HG02798 (cell line): ENCODE results near the gene GMDS.

Experiments
- ATAC-seq: cut with Tn5 transposase; IDR thresholded peaks from one replicate; pipeline ENCODE4 v1.9.1; 2021; ENCODE audit warnings: mild to moderate bottlenecking; ENCODE audit not compliant: unreplicated experiment, poor library complexity

Gene GMDS

GRCh38 chr6:1615853-1616420, 629.5 kb downstream of the GMDS start:
- ATAC-seq, result no peak

DNA sequence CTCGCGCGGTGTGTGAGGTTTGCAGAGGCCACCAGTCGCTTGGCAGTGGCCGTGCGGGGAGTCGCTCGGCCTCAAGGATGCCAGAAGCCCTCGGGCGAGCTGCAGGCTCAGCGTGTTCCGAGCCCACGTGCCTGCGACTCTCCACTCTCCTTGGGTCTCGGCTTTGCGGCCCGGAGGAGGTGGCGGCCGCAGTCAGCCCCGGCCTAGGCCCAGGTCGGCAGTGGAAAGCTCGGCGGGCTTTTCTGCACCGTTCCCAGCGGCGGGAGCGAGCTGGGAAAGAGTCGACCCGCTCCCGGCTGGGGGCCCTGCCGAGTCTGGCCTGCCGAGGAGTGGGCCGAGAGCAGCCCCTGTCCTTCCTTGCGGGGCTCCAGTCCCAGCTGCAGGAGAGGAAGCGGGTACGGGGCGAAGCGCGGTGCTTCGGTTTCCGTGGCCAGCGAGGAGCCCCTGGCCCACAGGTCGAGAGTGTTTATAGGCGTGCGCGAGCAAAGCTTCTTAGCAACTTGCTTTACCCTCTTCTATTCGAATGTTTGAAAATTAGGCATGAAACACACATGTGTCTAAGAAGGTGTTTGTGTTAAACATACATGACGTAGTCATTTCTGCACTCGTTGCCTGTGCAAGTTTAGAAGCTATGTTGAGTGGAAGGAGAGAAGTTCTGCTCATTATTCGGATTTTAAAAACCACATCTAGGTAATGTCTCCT, 630.1 kb downstream of the GMDS start:
- no peak for ATAC-seq

DNA sequence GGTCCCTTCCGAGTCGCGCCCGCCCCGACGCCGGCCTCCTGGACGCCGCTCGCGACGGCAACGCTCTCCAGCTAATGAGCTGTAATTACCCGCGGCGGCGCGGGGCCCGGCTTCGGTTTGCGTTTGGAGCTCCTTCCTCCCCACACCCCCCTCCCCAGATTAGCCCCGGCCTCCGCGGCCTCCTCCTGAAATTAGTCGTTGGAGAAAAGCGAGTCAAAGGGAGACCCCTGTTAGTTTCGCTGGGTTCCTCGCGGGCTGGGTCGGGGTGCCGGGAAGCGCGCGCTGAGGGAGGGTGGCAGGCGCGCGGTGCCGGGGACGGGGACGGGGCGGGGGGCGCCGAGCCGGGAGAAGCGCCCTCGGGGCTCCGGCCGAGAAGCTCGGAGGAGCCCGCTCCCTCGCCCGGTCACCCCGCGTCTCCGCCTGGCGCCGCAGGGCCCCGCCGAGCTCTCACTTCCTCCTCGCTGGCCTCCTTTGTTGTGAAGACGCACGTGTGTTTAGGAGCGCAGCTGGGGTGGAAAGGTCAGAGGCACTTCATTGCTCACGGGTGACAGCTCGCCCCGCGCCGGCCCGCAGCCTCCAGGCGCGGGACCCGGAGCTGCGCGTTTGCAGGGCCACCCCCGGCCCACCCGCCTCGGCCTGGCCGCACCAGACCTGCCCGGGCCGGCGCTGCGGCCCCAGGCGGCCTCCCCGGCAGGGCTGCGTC, 630.8 kb downstream of the GMDS start:
- ATAC-seq, result no peak

DNA sequence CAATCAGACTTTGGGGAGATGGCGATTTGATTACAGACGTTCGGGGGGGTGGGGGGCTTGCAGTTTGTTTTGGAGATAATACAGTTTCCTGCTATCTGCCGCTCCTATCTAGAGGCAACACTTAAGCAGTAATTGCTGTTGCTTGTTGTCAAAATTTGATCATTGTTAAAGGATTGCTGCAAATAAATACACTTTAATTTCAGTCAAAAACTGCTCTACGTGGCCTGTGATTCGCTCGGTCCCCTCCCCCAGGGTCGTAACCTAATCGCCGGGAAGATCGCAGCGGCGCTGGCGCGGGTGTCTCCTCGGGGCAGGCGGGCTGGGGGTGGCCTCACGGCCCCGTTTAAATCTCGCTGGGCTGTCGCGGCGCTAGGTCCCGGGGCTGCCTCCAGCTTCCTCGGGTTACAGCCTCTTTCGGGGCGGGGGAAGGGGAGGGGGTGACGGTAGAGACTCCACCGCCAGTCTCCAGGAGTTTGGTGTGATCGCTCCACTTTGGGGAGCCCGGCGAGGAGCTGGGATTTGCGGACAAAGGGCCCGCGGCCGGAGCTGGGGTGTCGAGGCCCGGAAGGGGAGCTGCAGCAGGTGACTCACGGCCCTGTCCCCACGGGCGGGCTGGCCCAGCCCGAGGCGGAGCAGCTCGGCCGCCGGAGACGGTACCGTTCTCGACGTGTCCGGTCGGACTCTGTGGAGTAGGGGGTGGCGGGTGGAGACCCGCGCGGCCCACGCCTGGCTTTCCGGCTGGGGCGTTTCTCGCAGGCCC, 631.5 kb downstream of the GMDS start:
- ATAC-seq, result no peak

DNA sequence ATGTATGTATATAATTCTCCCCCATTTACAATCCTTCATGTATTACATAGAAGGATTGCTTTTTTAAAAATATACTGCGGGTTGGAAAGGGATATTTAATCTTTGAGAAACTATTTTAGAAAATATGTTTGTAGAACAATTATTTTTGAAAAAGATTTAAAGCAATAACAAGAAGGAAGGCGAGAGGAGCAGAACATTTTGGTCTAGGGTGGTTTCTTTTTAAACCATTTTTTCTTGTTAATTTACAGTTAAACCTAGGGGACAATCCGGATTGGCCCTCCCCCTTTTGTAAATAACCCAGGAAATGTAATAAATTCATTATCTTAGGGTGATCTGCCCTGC, 632.1 kb downstream of the GMDS start:
- no peak for ATAC-seq

- no peak for ATAC-seq
Measured at GRCh38 chr6:1612974-1613306, 632.5 kb downstream of the GMDS start.

DNA sequence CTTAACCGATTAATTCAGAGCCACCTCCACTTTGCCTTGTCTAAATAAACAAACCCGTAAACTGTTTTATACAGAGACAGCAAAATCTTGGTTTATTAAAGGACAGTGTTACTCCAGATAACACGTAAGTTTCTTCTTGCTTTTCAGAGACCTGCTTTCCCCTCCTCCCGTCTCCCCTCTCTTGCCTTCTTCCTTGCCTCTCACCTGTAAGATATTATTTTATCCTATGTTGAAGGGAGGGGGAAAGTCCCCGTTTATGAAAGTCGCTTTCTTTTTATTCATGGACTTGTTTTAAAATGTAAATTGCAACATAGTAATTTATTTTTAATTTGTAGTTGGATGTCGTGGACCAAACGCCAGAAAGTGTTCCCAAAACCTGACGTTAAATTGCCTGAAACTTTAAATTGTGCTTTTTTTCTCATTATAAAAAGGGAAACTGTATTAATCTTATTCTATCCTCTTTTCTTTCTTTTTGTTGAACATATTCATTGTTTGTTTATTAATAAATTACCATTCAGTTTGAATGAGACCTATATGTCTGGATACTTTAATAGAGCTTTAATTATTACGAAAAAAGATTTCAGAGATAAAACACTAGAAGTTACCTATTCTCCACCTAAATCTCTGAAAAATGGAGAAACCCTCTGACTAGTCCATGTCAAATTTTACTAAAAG, 633.0 kb downstream of the GMDS start:
- no peak for ATAC-seq

GRCh38 chr6:1611572-1612298, 633.7 kb downstream of the GMDS start:
- ATAC-seq, result no peak

- ATAC-seq, result no peak
Measured at GRCh38 chr6:1611322-1611571, 634.2 kb downstream of the GMDS start.

GRCh38 chr6:1610497-1611321, 634.7 kb downstream of the GMDS start:
- peak; percentile 33 for ATAC-seq

GRCh38 chr6:1609648-1610496, 635.5 kb downstream of the GMDS start, which contains the start of gene FOXC1:
Gene FOXC1 (plus strand): TSS chr6:1609915. CDS start chr6:1610446, 531 bp downstream.
- peak; percentile 71 for ATAC-seq

- no peak for ATAC-seq
Measured at GRCh38 chr6:1609041-1609647, 636.3 kb downstream of the GMDS start.

GRCh38 chr6:1608222-1609040, 637.0 kb downstream of the GMDS start:
- ATAC-seq, result no peak

DNA sequence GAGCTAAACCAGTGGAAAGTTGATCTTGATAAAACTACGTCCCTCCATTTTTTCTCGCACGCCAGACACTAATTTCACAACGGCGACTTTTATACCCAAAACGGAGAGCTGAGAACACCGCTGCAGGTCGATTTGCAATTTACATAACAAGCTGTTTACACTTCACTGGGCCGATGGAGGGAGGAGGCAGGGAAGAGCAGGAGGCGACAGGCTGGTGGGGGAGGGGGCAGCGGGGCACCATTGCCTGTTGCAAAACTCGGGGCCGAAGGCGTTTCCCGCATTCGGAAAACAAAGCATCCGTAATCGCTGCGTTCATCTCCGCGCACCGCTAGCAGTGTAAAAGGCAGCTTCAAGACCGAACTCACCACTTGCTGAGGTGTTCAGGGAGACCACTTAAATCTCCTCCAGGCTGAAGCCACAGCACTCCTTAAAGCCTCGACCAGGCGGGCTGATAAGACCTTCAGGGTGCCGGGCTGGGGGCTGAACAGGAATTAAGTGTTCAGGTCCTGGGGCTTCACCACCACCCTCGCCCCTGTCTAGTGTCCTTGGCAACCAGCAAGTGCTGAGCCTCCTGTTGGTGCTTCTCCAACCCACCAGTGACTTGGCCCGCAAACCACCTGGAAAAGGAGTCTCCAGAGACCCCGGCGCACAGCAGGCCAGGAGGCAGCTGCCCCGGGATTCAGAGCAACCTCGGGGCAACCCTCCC, 637.7 kb downstream of the GMDS start:
- no peak for ATAC-seq

DNA sequence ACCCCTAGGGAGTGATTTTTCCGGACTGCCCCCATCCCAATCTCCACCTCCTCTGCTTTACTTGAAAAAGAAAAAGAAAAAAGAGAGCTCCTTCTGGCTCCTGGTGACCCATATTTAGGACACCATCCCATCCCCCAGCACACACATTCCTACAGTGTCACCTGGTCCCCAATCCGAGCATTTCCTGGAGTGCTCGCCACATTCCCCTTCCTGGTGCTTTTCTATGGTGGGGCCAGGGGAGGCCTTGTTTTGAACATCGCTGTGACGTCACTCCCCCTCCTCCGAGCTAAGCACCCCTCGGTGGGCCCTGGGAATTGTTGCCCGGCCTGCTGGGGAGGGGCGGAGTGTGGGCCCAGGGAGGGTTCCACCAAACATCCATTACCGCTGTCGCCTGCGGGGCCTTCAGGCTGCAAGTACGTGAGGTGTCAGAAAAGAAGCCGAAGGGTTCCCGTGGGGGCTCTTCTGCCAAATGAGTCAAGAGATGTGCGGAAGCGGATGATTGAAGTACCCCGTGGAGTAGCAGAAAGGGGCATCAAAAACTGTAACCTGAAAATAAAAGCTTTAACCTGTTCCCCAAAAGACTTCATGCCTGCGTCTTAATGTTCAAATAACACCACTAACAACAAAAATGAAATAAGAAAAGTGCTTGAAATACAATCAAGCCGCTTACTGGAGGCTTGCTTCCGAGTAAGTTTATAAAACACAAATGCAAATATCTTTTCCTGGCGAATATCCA, 638.5 kb downstream of the GMDS start:
- ATAC-seq, result no peak
